ENCODE measurements around the gene DUT. TPM values are rescaled to one million over a fixed set of nuclear protein-coding genes. Genes with fewer than 3 reads are reported as not detected.

DUT gene
- total RNA-seq, 2 experiments from 2014 or later = 137 to 329 TPM

- no peaks in the 10 kb centered on the region for H3K9me3 ChIP-seq (ENCODE audit: low read length)
- no peaks in the 10 kb centered on the region for H3K36me3 ChIP-seq (ENCODE audit: insufficient read depth, low read length)
- no peak overlapping the region for H3K27ac ChIP-seq (ENCODE audit: low read depth, low read length, poor library complexity, severe bottlenecking)
- intact Hi-C loops (cut with micrococcal nuclease; ENCODE audit: unreplicated experiment) = no loop called here
- peaks cover 6% of the 10 kb centered on the region for H3K4me1 ChIP-seq (ENCODE audit: insufficient read depth, low read length, poor library complexity, severe bottlenecking)
- no peak overlapping the region for H3K4me3 ChIP-seq (ENCODE audit: low read depth, low read length, poor library complexity, severe bottlenecking)
- peak overlapping the region; percentile 39 for H2AFZ ChIP-seq (ENCODE audit: low read length)
- ChIA-PET CTCF (ENCODE audit: unreplicated experiment) (no interaction called here), POLR2A (interaction anchor here (0.9 to 1.3 kb wide), 3 partner anchors 17 to 544 kb away, joined by 3 read pairs; no protein-coding TSS in a partner anchor)
- peak; percentile 19 for DNase-seq (ENCODE audit: low spot score)
- H4K20me1 ChIP-seq (ENCODE audit: insufficient read depth, low read length) = no peaks in the 10 kb centered on the region
- no peaks in the 10 kb centered on the region for H3K79me2 ChIP-seq (ENCODE audit: insufficient read depth, low read depth, low read length)
- no peaks in the 10 kb centered on the region for H3K9me2 ChIP-seq (ENCODE audit: insufficient read depth, low read length)
- TF ChIP-seq EZH2phosphoT487 (IDR thresholded peaks at IDR 0.05; ENCODE audit: borderline replicate concordance, low read depth, low read length) = no peak
- peak; percentile 87 for TF ChIP-seq CTCF (conservative IDR thresholded peaks at IDR 0.05; ENCODE audit: low read length)
- BruUV-seq (replicated peaks) = no TSS peak
- H3K4me2 ChIP-seq (ENCODE audit: low read length) = peak overlapping the region; percentile 12; the same call in 1 of the 2 replicates
Measured at GRCh38 chr15:48358229-48359152, 27.3 kb downstream of the DUT start.

GRCh38 chr15:48360841-48361240, 29.6 kb downstream of the DUT start:
- ChIA-PET CTCF (ENCODE audit: unreplicated experiment) (no interaction called here), POLR2A (interaction anchor here (0.7 kb wide), 1 partner anchor 59 kb away, joined by 6 read pairs; no protein-coding TSS in a partner anchor)

More at GRCh38 chr15:48360841-48361240, 29.6 kb downstream of the DUT start:
- no peak overlapping the region for H3K27ac ChIP-seq (ENCODE audit: low read depth, low read length, poor library complexity, severe bottlenecking)
- intact Hi-C loops (cut with micrococcal nuclease; ENCODE audit: unreplicated experiment) = no loop called here
- no peaks in the 10 kb centered on the region for H3K9me2 ChIP-seq (ENCODE audit: insufficient read depth, low read length)
- H4K20me1 ChIP-seq (ENCODE audit: insufficient read depth, low read length) = no peaks in the 10 kb centered on the region
- no peak for DNase-seq (ENCODE audit: low spot score)
- no peaks in the 10 kb centered on the region for H3K9me3 ChIP-seq (ENCODE audit: low read length)
- BruUV-seq (replicated peaks) = no TSS peak
- no peak overlapping the region for H3K4me2 ChIP-seq (ENCODE audit: low read length)
- TF ChIP-seq EZH2phosphoT487 (IDR thresholded peaks at IDR 0.05; ENCODE audit: borderline replicate concordance, low read depth, low read length) = no peak
- no peak for TF ChIP-seq CTCF (conservative IDR thresholded peaks at IDR 0.05; ENCODE audit: low read length)
- H3K4me3 ChIP-seq (ENCODE audit: low read depth, low read length, poor library complexity, severe bottlenecking) = no peak overlapping the region
- no peaks in the 10 kb centered on the region for H3K79me2 ChIP-seq (ENCODE audit: insufficient read depth, low read depth, low read length)
- H2AFZ ChIP-seq (ENCODE audit: low read length) = no peak overlapping the region
- H3K4me1 ChIP-seq (ENCODE audit: insufficient read depth, low read length, poor library complexity, severe bottlenecking) = peaks cover 6% of the 10 kb centered on the region
- no peaks in the 10 kb centered on the region for H3K36me3 ChIP-seq (ENCODE audit: insufficient read depth, low read length)
